GM21515 (cell line): Measurements from ENCODE around the gene PRKAG2.
"Not testable (repeated sequence)": the region's sequence is repeated elsewhere in the genome, so short reads cannot be mapped to it uniquely, and the experiment has no call there.

ENCODE experiments used
- ATAC-seq: cut with Tn5 transposase; IDR thresholded peaks from one replicate; pipeline ENCODE4 v1.9.1; 2021; ENCODE audit not compliant: unreplicated experiment

Gene PRKAG2

GRCh38 chr7:151837285-151838042 lies 39.5 kb downstream of the PRKAG2 start:
- no peak for ATAC-seq

DNA sequence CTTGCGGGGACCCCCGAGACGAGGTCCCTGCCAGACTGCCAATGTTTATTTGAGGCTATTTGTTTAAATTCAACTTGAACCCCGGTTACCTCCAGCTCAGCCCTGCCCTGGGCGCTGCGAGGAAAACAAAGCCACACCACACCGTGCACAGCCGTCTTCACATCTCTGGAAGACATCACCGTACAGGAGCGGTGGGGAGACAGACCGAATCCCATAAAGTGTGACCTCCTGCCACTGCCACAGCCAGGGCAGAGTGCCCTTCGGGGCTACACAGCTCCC lies 40.0 kb downstream of the PRKAG2 start:
- no peak for ATAC-seq

- no peak for ATAC-seq
Observed at GRCh38 chr7:151836191-151836926, 40.6 kb downstream of the PRKAG2 start.

GRCh38 chr7:151835636-151836035 lies 41.3 kb downstream of the PRKAG2 start:
- ATAC-seq: no peak

GRCh38 chr7:151834271-151835035 lies 42.5 kb downstream of the PRKAG2 start:
- no peak for ATAC-seq

DNA sequence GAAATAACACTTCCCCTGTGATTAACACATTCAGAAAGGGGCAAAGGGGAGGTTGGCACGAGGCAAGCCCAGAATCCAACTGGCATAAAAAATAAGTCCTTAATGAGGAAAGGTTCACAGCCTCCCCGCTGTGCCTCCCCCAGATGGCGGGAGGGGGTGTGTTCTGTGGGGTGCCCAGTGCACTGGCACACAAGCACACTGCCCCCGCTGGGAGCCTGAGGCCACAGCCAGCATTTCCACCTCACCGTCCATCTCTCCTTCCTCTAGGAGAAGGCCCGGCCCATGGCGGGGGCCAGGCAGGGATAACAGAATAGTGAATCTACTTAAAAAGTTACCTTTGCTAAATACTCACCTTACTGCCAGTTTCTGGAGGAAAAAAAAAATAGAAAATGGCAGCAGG lies 43.2 kb downstream of the PRKAG2 start:
- no peak for ATAC-seq

DNA sequence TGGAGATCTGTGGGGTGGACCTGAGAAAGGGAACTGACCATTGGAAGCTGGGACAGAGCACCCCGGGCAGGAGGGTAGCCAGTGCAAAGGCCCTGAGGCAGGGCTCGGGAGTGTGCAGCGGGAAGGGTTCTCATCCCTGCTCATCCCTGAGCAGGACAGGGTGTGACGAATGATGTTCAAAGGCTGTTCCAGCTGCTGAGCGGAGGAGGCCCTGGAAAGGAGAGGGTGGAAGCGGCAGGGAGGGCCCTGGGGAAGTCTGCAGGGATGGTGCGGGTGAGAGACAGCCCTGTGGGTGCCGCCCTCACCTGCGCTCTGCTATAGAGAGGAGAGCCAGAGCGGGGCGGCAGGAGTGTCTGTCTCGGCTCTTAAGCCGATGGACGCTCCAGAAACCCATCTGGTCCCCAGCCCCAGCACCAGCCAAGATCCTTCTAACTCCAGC lies 43.7 kb downstream of the PRKAG2 start:
- ATAC-seq: no peak

GRCh38 chr7:151832656-151833055 lies 44.3 kb downstream of the PRKAG2 start:
- ATAC-seq: no peak

GRCh38 chr7:151832138-151832537 lies 44.8 kb downstream of the PRKAG2 start:
- ATAC-seq: no peak

- ATAC-seq: no peak
Observed at GRCh38 chr7:151831606-151832005, 45.3 kb downstream of the PRKAG2 start.

GRCh38 chr7:151830121-151830830 lies 46.6 kb downstream of the PRKAG2 start:
- ATAC-seq: no peak

- no peak for ATAC-seq
Observed at GRCh38 chr7:151829707-151830106, 47.2 kb downstream of the PRKAG2 start.

DNA sequence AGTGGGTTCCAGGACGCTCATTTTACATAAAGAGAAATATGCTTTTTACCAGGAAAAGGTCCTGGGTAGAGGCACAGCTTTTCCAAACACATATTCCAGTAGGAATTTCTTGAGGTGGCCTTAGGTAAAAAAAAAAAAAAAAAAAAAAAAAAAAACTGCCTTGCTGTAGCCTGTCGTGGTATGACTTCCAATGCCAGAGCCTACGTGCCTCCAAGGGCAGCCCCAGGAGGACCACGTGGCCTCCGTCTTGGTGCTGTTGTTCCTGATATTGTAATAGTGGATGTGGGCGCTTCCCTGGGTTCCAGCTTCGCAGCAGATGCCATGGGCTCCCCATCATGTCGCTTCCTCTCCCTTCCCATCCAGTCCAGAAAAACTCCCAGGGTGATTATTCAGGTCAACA lies 49.3 kb downstream of the PRKAG2 start:
- ATAC-seq: no peak

DNA sequence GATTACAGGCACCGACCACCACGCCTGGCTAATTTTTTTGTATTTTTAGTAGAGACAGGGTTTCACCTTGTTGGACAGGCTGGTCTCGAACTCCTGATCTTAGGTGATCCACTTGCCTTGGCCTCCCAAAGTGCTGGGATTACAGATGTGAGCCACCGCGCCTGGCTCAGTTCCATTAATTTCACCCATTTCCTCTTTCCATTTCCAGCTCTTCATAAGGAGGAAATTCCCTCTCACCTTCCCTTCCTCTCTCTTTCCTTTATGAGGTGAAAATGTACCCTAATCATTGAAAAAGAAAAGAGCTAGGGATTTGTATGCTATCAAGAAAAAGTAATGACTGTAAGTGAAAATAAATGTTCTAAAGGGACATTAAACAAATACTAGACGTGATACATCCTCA lies 50.6 kb downstream of the PRKAG2 start:
- ATAC-seq: not testable (repeated sequence)

GRCh38 chr7:151825721-151826120 lies 51.2 kb downstream of the PRKAG2 start:
- ATAC-seq: no peak

DNA sequence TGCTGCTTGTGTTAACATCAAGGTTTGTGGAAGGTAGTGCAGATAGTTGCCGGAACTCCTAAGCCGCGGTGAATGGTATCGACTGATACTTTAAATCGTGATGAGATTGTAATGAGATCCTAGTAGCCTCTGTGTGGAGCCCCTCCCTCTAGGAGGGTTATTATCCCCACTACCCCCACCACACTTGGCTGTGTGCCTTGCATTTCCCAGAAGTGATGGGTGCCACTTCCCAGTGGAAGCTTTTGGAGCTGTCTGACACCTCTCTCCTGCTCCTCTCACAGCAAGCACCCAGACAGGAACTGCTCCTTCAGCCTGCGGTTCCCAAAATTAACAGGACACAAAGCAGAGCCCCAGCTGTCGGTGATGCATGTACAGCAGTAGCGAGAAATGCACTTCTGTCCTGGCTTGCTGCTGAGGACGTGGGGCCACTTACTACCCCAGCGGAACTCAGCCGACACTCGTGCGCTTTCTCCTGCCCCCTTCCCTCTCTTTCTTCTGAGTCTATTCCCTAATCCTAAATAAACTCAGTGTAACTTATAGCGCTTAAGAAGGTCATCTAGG lies 52.5 kb downstream of the PRKAG2 start:
- no peak for ATAC-seq

- ATAC-seq: no peak
Observed at GRCh38 chr7:151823566-151824372, 53.1 kb downstream of the PRKAG2 start.

GRCh38 chr7:151822541-151823181 lies 54.3 kb downstream of the PRKAG2 start:
- no peak for ATAC-seq

DNA sequence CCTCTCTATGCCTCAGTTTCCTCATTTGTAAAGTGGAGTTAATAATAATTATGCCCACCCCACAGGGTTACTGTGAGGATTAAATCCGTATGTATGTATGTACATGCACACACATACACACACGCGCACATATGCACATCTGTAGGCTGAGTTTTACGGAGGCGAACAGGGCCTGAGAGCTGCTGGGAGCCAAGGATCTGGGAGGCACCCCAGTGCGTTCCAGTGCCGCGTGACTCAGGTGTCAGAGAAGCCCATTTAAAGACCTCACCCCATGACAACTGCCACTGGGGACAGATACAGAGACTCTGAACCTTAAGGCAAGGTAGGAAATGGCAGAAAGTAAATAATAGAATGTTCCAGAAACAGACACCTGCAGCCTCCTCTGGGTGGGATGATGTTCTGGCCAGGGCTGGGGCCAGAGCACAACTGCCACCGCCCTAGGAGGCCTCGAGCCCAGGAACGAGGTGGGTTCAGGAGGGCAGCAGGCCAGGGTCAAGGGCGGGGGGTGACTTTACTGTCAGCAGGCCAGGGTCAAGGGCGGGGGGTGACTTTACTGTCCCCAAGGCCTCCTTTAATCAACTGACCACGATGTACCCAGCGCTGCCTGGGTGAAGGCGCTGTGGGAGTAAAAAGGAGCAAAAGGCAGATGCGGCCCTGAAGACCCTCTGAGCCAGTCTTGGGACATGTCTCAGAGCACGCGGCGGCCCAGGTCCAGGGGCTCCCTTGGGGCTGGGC lies 54.9 kb downstream of the PRKAG2 start:
- ATAC-seq: no peak
